ENCODE data around the gene ING1. TPM values are rescaled to one million over a fixed set of nuclear protein-coding genes. Genes with fewer than 3 reads are reported as not detected.
"Not testable (repeated sequence)": the region's sequence is repeated elsewhere in the genome, so short reads cannot be mapped to it uniquely, and the experiment has no call there.

The ING1 gene
- polyA plus RNA-seq, 2 of the 4 experiments (the other 2 are of a cell fraction): 7.9 to 8.6 TPM

DNA sequence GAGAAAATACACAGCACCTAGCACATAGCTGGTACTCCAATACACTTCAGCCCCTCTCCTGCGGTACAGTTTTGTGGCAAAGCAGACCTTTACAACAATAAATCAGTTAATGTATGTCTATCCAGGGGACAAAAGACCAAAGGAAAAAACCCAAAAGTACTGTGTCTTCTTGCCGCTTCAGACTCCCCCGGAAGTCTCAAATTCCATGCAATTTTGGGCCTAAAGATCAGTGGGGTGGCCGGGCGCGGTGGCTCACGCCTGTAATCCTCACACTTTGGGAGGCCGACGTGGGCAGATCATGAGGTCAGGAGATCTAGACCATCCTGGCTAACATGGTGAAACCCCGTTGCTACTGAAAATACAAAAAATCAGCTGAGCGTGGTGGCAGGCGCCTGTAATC, 23.8 kb upstream of the ING1 start:
- no peak for ATAC-seq
- TF ChIP-seq CEBPB (IDR thresholded peaks at IDR 0.05): no peak
- TF ChIP-seq ESRRA (IDR thresholded peaks at IDR 0.05; ENCODE audit: borderline replicate concordance, low read length): no peak
- no peak for TF ChIP-seq NPAS2 (CRISPR knock-in tag; IDR thresholded peaks at IDR 0.05; ENCODE audit: borderline replicate concordance)
- no peak for TF ChIP-seq ZFP36 (IDR thresholded peaks at IDR 0.05; ENCODE audit: borderline replicate concordance, partially characterized antibody)
- TF ChIP-seq EHF (CRISPR knock-in tag; IDR thresholded peaks at IDR 0.05): no peak
- TF ChIP-seq MYC (IDR thresholded peaks at IDR 0.05; ENCODE audit: borderline replicate concordance, low read length): no peak
- TF ChIP-seq RARB (CRISPR knock-in tag; IDR thresholded peaks at IDR 0.05): no peak
- TF ChIP-seq TFCP2L1 (CRISPR knock-in tag; IDR thresholded peaks at IDR 0.05): no peak
- H3K4me3 ChIP-seq: no peak overlapping the region
- ChIA-PET POLR2A (no interaction called here), CTCF (interaction anchor here (1.6 kb wide), 1 partner anchor 8 kb away, joined by 7 read pairs; no protein-coding TSS in a partner anchor)
- DNase-seq (ENCODE audit: low read depth in 1 of 2, low spot score in 1 of 2): no peak
- no peak overlapping the region for H3K4me2 ChIP-seq
- 95% methylated on average over 12 of the region's 12 CpGs for WGBS (ENCODE audit: missing lambda C conversion rate)
- no peak overlapping the region for H3K27ac ChIP-seq
- no peaks in the 10 kb centered on the region for H3K9me3 ChIP-seq
- H3K4me1 ChIP-seq: no peaks in the 10 kb centered on the region
- no peak for FAIRE-seq

DNA sequence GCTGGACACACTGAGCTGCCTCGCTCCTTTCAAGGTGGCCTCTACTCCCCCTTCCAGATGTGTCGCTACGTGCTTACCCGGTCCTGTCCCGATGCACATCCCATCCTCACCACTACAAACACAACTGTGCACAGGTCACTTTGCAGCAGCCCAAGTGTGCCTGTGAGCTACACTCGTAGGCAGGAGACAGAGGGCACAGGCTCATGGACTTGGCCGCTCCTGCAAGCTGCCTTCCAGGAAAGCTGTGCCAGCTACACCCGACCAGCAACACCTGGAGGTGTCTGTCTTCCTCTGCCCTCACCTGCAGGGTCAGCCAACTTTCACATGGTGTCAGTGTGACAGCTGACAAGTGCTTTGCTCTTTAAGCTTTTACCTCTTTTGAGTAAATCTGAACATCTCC, 23.0 kb upstream of the ING1 start:
- POLR2A ChIA-PET: no interaction called here
- no peak for DNase-seq (ENCODE audit: low read depth in 1 of 2, low spot score in 1 of 2)
- H3K4me2 ChIP-seq: no peak overlapping the region
- H3K4me1 ChIP-seq: no peaks in the 10 kb centered on the region
- CTCF ChIA-PET: interaction anchor here (0.7 to 1.6 kb wide), 2 partner anchors 9 to 85 kb away, joined by 3 to 7 read pairs; no protein-coding TSS in a partner anchor
- 92% methylated on average over 8 of the region's 8 CpGs for WGBS (ENCODE audit: missing lambda C conversion rate)
- H3K9me3 ChIP-seq: no peaks in the 10 kb centered on the region
- H3K4me3 ChIP-seq: no peak overlapping the region
- TF ChIP-seq NR3C1 (IDR thresholded peaks at IDR 0.05) (no peak), POLR2AphosphoS2 (conservative IDR thresholded peaks at IDR 0.05; ENCODE audit: low read length) (no peak), SMC3 (IDR thresholded peaks at IDR 0.05) (no peak), KDM5A (IDR thresholded peaks at IDR 0.05) (no peak), EP300 (IDR thresholded peaks at IDR 0.05) (no peak), RAD21 (conservative IDR thresholded peaks at IDR 0.05 in 1 of 2, IDR thresholded peaks at IDR 0.05 in 1 of 2) (no peak), JUN (IDR thresholded peaks at IDR 0.05) (no peak), TFCP2L1 (CRISPR knock-in tag; IDR thresholded peaks at IDR 0.05) (no peak), EHF (CRISPR knock-in tag; IDR thresholded peaks at IDR 0.05) (no peak)
- TF ChIP-seq, protein P1, sequence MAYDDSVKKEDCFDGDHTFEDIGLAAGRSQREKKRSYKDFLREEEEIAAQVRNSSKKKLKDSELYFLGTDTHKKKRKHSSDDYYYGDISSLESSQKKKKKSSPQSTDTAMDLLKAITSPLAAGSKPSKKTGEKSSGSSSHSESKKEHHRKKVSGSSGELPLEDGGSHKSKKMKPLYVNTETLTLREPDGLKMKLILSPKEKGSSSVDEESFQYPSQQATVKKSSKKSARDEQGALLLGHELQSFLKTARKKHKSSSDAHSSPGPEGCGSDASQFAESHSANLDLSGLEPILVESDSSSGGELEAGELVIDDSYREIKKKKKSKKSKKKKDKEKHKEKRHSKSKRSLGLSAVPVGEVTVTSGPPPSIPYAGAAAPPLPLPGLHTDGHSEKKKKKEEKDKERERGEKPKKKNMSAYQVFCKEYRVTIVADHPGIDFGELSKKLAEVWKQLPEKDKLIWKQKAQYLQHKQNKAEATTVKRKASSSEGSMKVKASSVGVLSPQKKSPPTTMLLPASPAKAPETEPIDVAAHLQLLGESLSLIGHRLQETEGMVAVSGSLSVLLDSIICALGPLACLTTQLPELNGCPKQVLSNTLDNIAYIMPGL (CRISPR knock-in tag; IDR thresholded peaks at IDR 0.05; ENCODE audit: borderline replicate concordance): no peak
- H3K27ac ChIP-seq: no peak overlapping the region
- FAIRE-seq: no peak
- ATAC-seq: 0 out of 6 replicates have a peak, but pooled peaks of 1 of the 2 experiments have one; percentile 19

DNA sequence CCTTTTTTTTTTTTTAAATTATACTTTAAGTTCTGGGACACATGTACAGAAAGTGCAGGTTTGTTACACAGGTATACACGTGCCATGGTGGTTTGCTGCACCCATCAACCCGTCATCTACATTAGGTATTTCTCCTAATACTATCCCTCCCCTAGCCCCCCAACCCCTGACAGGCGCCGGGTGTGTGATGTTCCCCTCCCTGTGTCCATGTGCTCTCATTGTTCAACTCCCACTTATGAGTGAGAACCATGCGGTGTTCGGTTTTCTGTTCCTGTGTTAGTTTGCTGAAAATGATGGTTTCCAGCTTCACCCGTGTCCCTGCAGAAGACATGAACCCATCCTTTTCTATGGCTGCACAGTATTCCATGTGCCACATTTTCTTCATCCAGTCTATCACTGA, 17.7 kb upstream of the ING1 start:
- H3K4me1 ChIP-seq; ATAC-seq; H3K27ac ChIP-seq; POLR2A ChIA-PET; CTCF ChIA-PET; DNase-seq (ENCODE audit: low read depth in 1 of 2, low spot score in 1 of 2); H3K4me2 ChIP-seq; H3K9me3 ChIP-seq; H3K4me3 ChIP-seq; FAIRE-seq: not testable (repeated sequence)
- WGBS (ENCODE audit: missing lambda C conversion rate): 91% methylated on average over 7 of the region's 7 CpGs

DNA sequence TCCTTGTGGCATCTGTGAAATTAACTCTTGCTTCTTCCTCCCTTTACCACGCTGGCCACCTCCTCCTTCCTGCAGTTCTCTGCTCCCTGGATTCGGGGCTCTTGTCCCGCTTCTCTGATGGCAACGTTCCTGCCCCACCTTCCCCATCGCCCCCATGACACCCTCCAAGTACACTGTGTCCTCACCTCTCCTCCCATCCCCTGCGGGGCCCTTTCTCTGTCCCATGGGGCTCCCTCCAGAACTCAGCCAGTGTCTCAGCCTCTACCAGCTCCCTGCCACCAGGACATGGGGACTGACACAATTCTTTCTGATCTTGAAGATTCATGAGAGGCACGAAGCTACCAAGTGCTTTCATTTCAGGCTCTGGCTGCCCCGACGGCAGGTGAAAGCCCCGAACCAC, 16.7 kb upstream of the ING1 start:
- FAIRE-seq (no peak), DNase-seq (ENCODE audit: low read depth in 1 of 2, low spot score in 1 of 2) (no peak), ATAC-seq (no peak)
- H3K4me1 ChIP-seq: no peaks in the 10 kb centered on the region
- CTCF ChIA-PET: no interaction called here
- TF ChIP-seq RARB (CRISPR knock-in tag; IDR thresholded peaks at IDR 0.05) (no peak), BHLHE40 (IDR thresholded peaks at IDR 0.05; ENCODE audit: low read depth, low read length) (no peak), HOXB13 (CRISPR knock-in tag; IDR thresholded peaks at IDR 0.05; ENCODE audit: low read depth) (no peak)
- WGBS (ENCODE audit: missing lambda C conversion rate): 90% methylated on average over 7 of the region's 10 CpGs
- H3K4me3 ChIP-seq: no peak overlapping the region
- H3K27ac ChIP-seq: no peak overlapping the region
- POLR2A ChIA-PET: no interaction called here
- no peak overlapping the region for H3K4me2 ChIP-seq
- no peaks in the 10 kb centered on the region for H3K9me3 ChIP-seq
